Activated T-cell treated with anti-CD3 and anti-CD28 coated beads for 48 hours (primary cell): ENCODE data around the gene THAP12.
A peak's percentile ranks its signal among the peaks of the same experiment; 100 is the strongest.
"Not testable (repeated sequence)": the region's sequence is repeated elsewhere in the genome, so short reads cannot be mapped to it uniquely, and the experiment has no call there.

Experiments used
- DNase-seq: peaks from one replicate; pipeline ENCODE4 v3.0.0-alpha.2; 2020; ENCODE audit warnings: low read depth

THAP12 gene

GRCh38 chr11:76380977-76381719 lies at the start of gene THAP12, which contains the start of gene GVQW3:
Gene THAP12 (minus strand): TSS chr11:76381132. CDS start chr11:76380836, 296 bp downstream.
Gene GVQW3 (plus strand): TSS chr11:76381323. CDS start chr11:76381829, 506 bp downstream.
- DNase-seq, result peak; percentile 98

- no peak for DNase-seq
Measured at GRCh38 chr11:76426660-76427059, 45.7 kb upstream of the THAP12 start.

- DNase-seq, result no peak
Measured at GRCh38 chr11:76424891-76425290, 44.0 kb upstream of the THAP12 start.

GRCh38 chr11:76424379-76424778 lies 43.4 kb upstream of the THAP12 start:
- no peak for DNase-seq

GRCh38 chr11:76419896-76420295 lies 39.0 kb upstream of the THAP12 start:
- DNase-seq, result no peak

GRCh38 chr11:76415073-76415472 lies 34.1 kb upstream of the THAP12 start:
- no peak for DNase-seq

- no peak for DNase-seq
Measured at GRCh38 chr11:76410851-76411357, 30.0 kb upstream of the THAP12 start.

GRCh38 chr11:76408171-76408965 lies 27.4 kb upstream of the THAP12 start:
- DNase-seq, result no peak

GRCh38 chr11:76406359-76406758 lies 25.4 kb upstream of the THAP12 start:
- DNase-seq, result no peak

- DNase-seq, result not testable (repeated sequence)
Measured at GRCh38 chr11:76401484-76401883, 20.6 kb upstream of the THAP12 start.

- no peak for DNase-seq
Measured at GRCh38 chr11:76400967-76401366, 20.0 kb upstream of the THAP12 start.

GRCh38 chr11:76397383-76397782 lies 16.5 kb upstream of the THAP12 start:
- DNase-seq, result no peak

GRCh38 chr11:76395296-76395695 lies 14.4 kb upstream of the THAP12 start:
- no peak for DNase-seq

GRCh38 chr11:76394411-76394810 lies 13.5 kb upstream of the THAP12 start:
- DNase-seq, result no peak

- DNase-seq, result no peak
Measured at GRCh38 chr11:76392870-76393269, 11.9 kb upstream of the THAP12 start.

- DNase-seq, result no peak
Measured at GRCh38 chr11:76391811-76392475, 11.0 kb upstream of the THAP12 start.

GRCh38 chr11:76391021-76391420 lies 10.1 kb upstream of the THAP12 start:
- no peak for DNase-seq

- no peak for DNase-seq
Measured at GRCh38 chr11:76388408-76388807, 7.5 kb upstream of the THAP12 start.

- no peak for DNase-seq
Measured at GRCh38 chr11:76385903-76386302, 5.0 kb upstream of the THAP12 start.

- DNase-seq, result no peak
Measured at GRCh38 chr11:76382209-76382608, 1.3 kb upstream of the THAP12 start.

- peak; percentile 56 for DNase-seq
Measured at GRCh38 chr11:76380159-76380976, 564 bp downstream of the THAP12 start.

- DNase-seq, result no peak
Measured at GRCh38 chr11:76379807-76380158, 1.1 kb downstream of the THAP12 start.
